A549 treated with CpdA at 1 μM for 4 hours (cell line): ENCODE measurements around the gene SOHLH1. TPM values are rescaled to one million over a fixed set of nuclear protein-coding genes. Genes with fewer than 3 reads are reported as not detected.

Experiments
- total RNA-seq: library from RNA; stranded (reverse); fragments of 200-300 nt; extraction: Qiagen RNA extraction; gene quantifications from 5 replicates; pipeline ENCODE4 v1.2.3, GENCODE V29; 2022; ENCODE audit warnings: low read depth

Gene SOHLH1, protein sequence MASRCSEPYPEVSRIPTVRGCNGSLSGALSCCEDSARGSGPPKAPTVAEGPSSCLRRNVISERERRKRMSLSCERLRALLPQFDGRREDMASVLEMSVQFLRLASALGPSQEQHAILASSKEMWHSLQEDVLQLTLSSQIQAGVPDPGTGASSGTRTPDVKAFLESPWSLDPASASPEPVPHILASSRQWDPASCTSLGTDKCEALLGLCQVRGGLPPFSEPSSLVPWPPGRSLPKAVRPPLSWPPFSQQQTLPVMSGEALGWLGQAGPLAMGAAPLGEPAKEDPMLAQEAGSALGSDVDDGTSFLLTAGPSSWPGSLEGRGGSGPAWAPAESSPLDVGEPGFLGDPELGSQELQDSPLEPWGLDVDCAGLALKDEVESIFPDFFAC
- total RNA-seq: 0.07 to 0.09 TPM in 2 of 5 replicates, not detected in the others

DNA sequence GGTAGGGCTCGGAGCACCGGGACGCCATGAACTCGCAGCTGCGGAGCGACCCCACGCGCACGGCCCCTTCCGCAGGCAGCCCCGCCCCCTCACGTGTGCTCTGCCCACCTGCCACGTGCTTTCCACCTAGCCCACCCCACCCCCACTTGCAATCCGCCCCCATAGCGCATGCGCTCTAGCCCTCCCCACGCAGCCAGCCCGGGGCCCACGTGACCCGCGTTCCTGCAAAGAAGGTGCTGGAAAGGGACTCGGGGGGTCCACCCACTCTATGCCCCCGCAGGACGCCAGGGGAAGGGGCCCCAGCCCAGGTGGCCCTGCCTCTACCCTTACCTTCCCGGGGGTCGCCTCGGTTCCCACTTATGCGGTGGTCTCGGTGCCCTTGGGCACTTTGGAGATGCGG is at the start of gene SOHLH1:
Gene SOHLH1, minus strand, starts transcription at position 42 of the 400 bp plus-strand sequence. Its CDS starts 14 bp downstream, at position 28.

DNA sequence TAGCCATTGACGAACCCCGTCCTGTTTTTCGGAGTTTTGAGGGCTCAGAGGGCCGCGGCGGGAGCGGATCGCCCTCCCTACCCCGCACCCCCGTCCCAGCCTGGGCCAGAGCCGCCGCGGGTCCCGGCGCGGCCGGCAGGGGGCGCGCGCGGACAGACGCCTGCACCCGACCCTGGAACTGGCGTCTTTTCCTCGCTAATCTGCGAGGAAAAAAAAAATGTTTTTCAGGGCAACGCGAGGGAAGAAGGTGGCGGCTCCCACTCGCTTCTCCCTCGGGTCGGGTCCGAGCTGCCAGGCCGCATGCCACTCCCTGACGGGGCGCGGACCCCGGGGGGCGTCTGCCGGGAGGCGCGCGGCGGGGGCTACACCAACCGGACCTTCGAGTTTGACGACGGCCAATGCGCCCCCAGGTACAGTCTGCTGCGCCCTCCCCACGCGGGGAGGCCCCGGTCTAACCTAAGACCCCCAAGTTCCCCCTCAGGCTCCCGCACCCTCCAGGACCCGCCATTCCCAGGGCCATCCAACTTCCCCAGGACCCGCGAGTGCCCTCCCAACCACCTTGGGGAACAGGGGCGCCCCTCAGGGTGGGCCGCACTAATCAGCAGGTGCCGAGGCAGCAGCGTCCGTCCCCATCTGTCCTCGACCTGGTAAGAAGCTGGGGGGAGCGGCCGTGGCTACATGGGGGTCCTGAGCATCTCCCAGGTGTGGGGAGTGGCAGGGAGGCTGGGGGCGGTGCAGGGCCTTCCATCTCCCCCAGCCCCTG is 2.9 kb upstream of the SOHLH1 start, which contains the start of gene KCNT1:
Gene KCNT1, plus strand, starts transcription at position 227 of the 763 bp plus-strand sequence. Its CDS starts 74 bp downstream, at position 301.

DNA sequence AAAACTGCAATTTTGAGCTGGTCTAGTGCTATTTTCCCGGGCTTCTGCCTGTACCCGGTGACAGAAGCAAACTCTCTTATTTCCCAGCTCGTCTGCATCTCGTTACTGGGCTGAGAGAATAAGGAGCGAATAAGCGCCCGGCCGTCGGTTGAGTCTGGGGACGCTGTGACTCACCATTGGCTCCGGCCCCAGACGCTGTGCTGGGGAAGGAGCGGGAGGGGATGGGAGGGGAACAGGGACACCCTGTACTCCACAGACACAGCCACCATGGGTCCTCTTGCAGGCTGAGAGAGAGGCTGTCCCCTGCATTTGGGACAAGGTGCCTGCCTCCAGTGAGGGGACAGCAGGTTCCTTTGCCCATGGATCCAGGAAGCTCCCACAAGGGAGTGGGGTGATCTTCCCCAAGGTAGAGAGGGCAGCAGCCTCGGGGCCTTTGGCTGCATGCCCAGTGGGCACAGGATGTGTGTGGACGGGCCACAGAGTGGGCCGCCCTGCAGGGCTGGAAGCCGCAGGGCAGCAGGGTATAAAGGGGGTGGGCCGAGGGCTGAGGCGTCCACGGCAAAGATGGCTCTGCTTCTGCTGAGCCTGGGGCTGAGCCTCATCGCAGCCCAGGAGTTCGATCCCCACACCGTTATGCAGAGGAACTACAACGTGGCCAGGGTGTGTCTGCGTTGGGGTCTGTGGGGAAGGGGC is 36.4 kb downstream of the SOHLH1 start, which contains the start of gene LCN9:
Gene LCN9, plus strand, starts transcription at position 552 of the 693 bp plus-strand sequence. Its CDS starts 13 bp downstream, at position 565.

Other genes with a start within 250 kb of the SOHLH1 start
- gene PPP1R26, start 219.7 kb downstream of the SOHLH1 start, total RNA-seq: 15.3 to 21.2 TPM (median 18.7 TPM) in 5 replicates
- 101 to 134 TPM (median 128 TPM) in 5 replicates for gene MRPS2, start 198.8 kb downstream of the SOHLH1 start, total RNA-seq
- not detected in 5 replicates for gene LCN1, start 178.0 kb downstream of the SOHLH1 start, total RNA-seq
- not detected in 5 replicates for gene OBP2A, start 153.4 kb downstream of the SOHLH1 start, total RNA-seq
- gene PAEP, start 137.7 kb downstream of the SOHLH1 start, total RNA-seq: 0.14 to 0.27 TPM (median 0.21 TPM) in 3 of 5 replicates, not detected in the others
- gene GLT6D1, start 59.9 kb downstream of the SOHLH1 start, total RNA-seq: not detected in 5 replicates
- not detected in 5 replicates for gene LCN9, start 36.2 kb downstream of the SOHLH1 start, total RNA-seq
- gene KCNT1, start 2.7 kb upstream of the SOHLH1 start, total RNA-seq: not detected in 5 replicates
- gene CAMSAP1, start 208.1 kb upstream of the SOHLH1 start, total RNA-seq: 18.2 to 25.2 TPM (median 20.2 TPM) in 5 replicates